ENCODE measurements around the gene NUP62. TPM values are rescaled to one million over a fixed set of nuclear protein-coding genes. Genes with fewer than 3 reads are reported as not detected.
A peak's percentile ranks its signal among the peaks of the same experiment; 100 is the strongest.

The NUP62 gene
- total and polyA plus RNA-seq, 2 of the 8 experiments (the other 6 are each of a cell fraction or from before 2014, with no cell fraction given): 50.0 to 107 TPM

GRCh38 chr19:49873834-49874233 lies 55.5 kb downstream of the NUP62 start:
- no peak overlapping the region for H2BK20ac ChIP-seq (ENCODE audit: low read length)
- H2BK5ac ChIP-seq (ENCODE audit: low read depth, low read length): no peak overlapping the region
- DNase-seq (ENCODE audit: low read depth in 1 of 2, low spot score in 2 of 2) (no peak), FAIRE-seq (no peak)
- H2AFZ ChIP-seq (ENCODE audit: low read length): no peak overlapping the region
- no peak overlapping the region for H3K18ac ChIP-seq (ENCODE audit: extremely low read depth, low read length)
- H3K27me3 ChIP-seq (replicated peaks in 1 of 4; ENCODE audit: control insufficient read depth in 3 of 4, extremely low read depth in 1 of 4, insufficient read depth in 3 of 4, low read length in 3 of 4): no peaks in the 10 kb centered on the region
- H4K8ac ChIP-seq (ENCODE audit: extremely low read depth, insufficient read depth, low read length): peak overlapping the region; percentile 73; the same call in 1 of the 2 replicates
- no peak overlapping the region for H2AK5ac ChIP-seq (ENCODE audit: low read depth, low read length)
- no peak overlapping the region for H4K91ac ChIP-seq (replicated peaks; ENCODE audit: insufficient read length, low read length)
- H3K56ac ChIP-seq (replicated peaks; ENCODE audit: insufficient read length, low read depth, low read length): no peak overlapping the region
- H3K4ac ChIP-seq (replicated peaks; ENCODE audit: insufficient read length, low read depth, low read length): no peak overlapping the region
- H3K23ac ChIP-seq (ENCODE audit: insufficient read length): no peak overlapping the region
- CTCF ChIA-PET (ENCODE audit: partially characterized antibody): interaction anchor here (0.5 kb wide), 1 partner anchor 12 kb away, joined by 3 read pairs; no protein-coding TSS in a partner anchor
- peaks cover 0 to 3% of the 10 kb centered on the region in 2 experiments for H4K20me1 ChIP-seq (replicated peaks in 1 of 2; ENCODE audit: control insufficient read depth in 1 of 2, insufficient read depth in 2 of 2, low read length in 2 of 2)
- H3K14ac ChIP-seq (ENCODE audit: insufficient read length): no peak overlapping the region
- H3K27ac ChIP-seq (ENCODE audit: low read depth, low read length): no peak overlapping the region
- H3K23me2 ChIP-seq (ENCODE audit: low read depth, low read length): peaks cover 22% of the 10 kb centered on the region
- H3K9ac ChIP-seq (replicated peaks in 1 of 4; ENCODE audit: extremely low read depth in 1 of 4, low read depth in 3 of 4, low read length in 3 of 4): no peak overlapping the region
- POLR2A ChIA-PET (ENCODE audit: partially characterized antibody): interaction anchor here (1.4 to 5.3 kb wide), 3 partner anchors 11 to 19 kb away, joined by 4 to 55 read pairs (median 6); no protein-coding TSS in a partner anchor
- peaks cover 0 to 23% of the 10 kb centered on the region in 2 experiments; a peak in 2 of 4 replicates for H3K79me2 ChIP-seq (ENCODE audit: control insufficient read depth in 1 of 2, insufficient read depth in 2 of 2, low read length in 2 of 2)
- H2BK120ac ChIP-seq (replicated peaks; ENCODE audit: low read depth, low read length): no peak overlapping the region
- H3K4me1 ChIP-seq (replicated peaks in 1 of 4; ENCODE audit: control insufficient read depth in 3 of 4, insufficient read depth in 4 of 4, low read length in 3 of 4): peaks cover 0 to 14% (median 9%) of the 10 kb centered on the region in 4 experiments; a peak in 6 of 7 replicates
- WGBS, 2 experiments (ENCODE audit: extremely low coverage in 1 of 2, insufficient coverage in 1 of 2, insufficient read length in 1 of 2, insufficient replicate concordance in 2 of 2, low coverage in 1 of 2, low lambda C conversion rate in 2 of 2, missing lambda C conversion rate in 1 of 2): 75% methylated on average over 10 of the region's 10 CpGs; no CpG with 5 or more reads in 1 of the 2 experiments
- no peak overlapping the region for H4K5ac ChIP-seq (ENCODE audit: insufficient read length, low read depth, low read length)
- peaks cover 12% of the 10 kb centered on the region for H3K79me1 ChIP-seq (ENCODE audit: low read depth, low read length)
- no peaks in the 10 kb centered on the region for H3K9me3 ChIP-seq (ENCODE audit: insufficient read depth in 2 of 2, low read depth in 1 of 2, low read length in 1 of 2)
- H3K4me3 ChIP-seq (ENCODE audit: extremely low read depth in 1 of 4, insufficient read depth in 2 of 4, low read depth in 3 of 4, low read length in 4 of 4): no peak overlapping the region
- no peak overlapping the region for H3K4me2 ChIP-seq (ENCODE audit: insufficient read depth in 1 of 2, low read depth in 2 of 2, low read length in 2 of 2)
- H2BK12ac ChIP-seq (ENCODE audit: low read depth, low read length): no peak overlapping the region
- no peak overlapping the region for H2BK15ac ChIP-seq (ENCODE audit: low read length)
- no peaks in the 10 kb centered on the region; a peak in 1 of 8 replicates for H3K36me3 ChIP-seq (ENCODE audit: control insufficient read depth in 2 of 4, insufficient read depth in 4 of 4, low read length in 3 of 4)
- no peak for TF ChIP-seq ATF2 (IDR thresholded peaks at IDR 0.05; ENCODE audit: low read length)
- no peak for TF ChIP-seq E2F6 (IDR thresholded peaks at IDR 0.05)
- TF ChIP-seq ATF3 (IDR thresholded peaks at IDR 0.05; ENCODE audit: insufficient read depth, low read depth, low read length): no peak
- TF ChIP-seq SIN3A (conservative IDR thresholded peaks at IDR 0.05 in 1 of 2, IDR thresholded peaks at IDR 0.05 in 1 of 2; ENCODE audit: low read depth in 1 of 2, low read length in 2 of 2): no peak
- TF ChIP-seq EGR1 (IDR thresholded peaks at IDR 0.05; ENCODE audit: borderline replicate concordance, low read depth, low read length): no peak
- TF ChIP-seq POLR2A (IDR thresholded peaks at IDR 0.05; ENCODE audit: control extremely low read depth in 1 of 2, low read depth in 2 of 2, low read length in 2 of 2): no peak
- TF ChIP-seq ASH2L (IDR thresholded peaks at IDR 0.05; ENCODE audit: low read length): no peak
- no peak for TF ChIP-seq MAX (IDR thresholded peaks at IDR 0.05)
- no peak for TF ChIP-seq BRCA1 (IDR thresholded peaks at IDR 0.05; ENCODE audit: low read depth, low read length)
- no peak for TF ChIP-seq SP1 (IDR thresholded peaks at IDR 0.05; ENCODE audit: low read depth, low read length)
- no peak for TF ChIP-seq TBP (IDR thresholded peaks at IDR 0.05; ENCODE audit: low read depth, low read length)

All from H1 (cell line).